KMS-11 (cell line): ENCODE results near the gene LARP6.

Experiments
- H2AFZ ChIP-seq: fragments of 200-600 bp; sonication (generic); 2 replicates; pipeline ENCODE4 v1.6.1; 2016; ENCODE audit warnings: antibody characterized with exemption, mixed run types, low read depth
- H3K27ac ChIP-seq: fragments of 200-600 bp; sonication (generic); 2 replicates; pipeline ENCODE4 v1.6.1; 2016; ENCODE audit warnings: mild to moderate bottlenecking, mixed run types
- H3K27me3 ChIP-seq: fragments of 200-600 bp; sonication (generic); 2 replicates; pipeline ENCODE4 v1.6.1; 2017; ENCODE audit warnings: mild to moderate bottlenecking, low read depth, mixed run types, moderate library complexity; ENCODE audit not compliant: insufficient read depth
- H3K36me3 ChIP-seq: fragments of 200-600 bp; sonication (generic); 2 replicates; pipeline ENCODE4 v1.6.1; 2017; ENCODE audit warnings: mild to moderate bottlenecking, mixed run types; ENCODE audit not compliant: insufficient read depth
- H3K4me1 ChIP-seq: fragments of 200-600 bp; sonication (generic); 2 replicates; pipeline ENCODE4 v1.6.1; 2016; ENCODE audit warnings: mild to moderate bottlenecking, low read depth, mixed run types; ENCODE audit not compliant: poor library complexity, severe bottlenecking
- H3K4me2 ChIP-seq: fragments of 200-600 bp; sonication (generic); 2 replicates; pipeline ENCODE4 v1.7.0; 2016; ENCODE audit warnings: mild to moderate bottlenecking, mixed run types
- H3K4me3 ChIP-seq: fragments of 200-600 bp; sonication (generic); IDR thresholded peaks from 2 replicates; pipeline ENCODE4 v1.6.1; 2017; ENCODE audit warnings: low read depth, low read length, mixed read lengths; ENCODE audit not compliant: insufficient read depth
- H3K79me2 ChIP-seq: fragments of 200-600 bp; sonication (generic); 2 replicates; pipeline ENCODE4 v1.6.1; 2016; ENCODE audit warnings: low read depth, mixed run types; ENCODE audit not compliant: insufficient read depth
- H3K9ac ChIP-seq: fragments of 200-600 bp; sonication (generic); 2 replicates; pipeline ENCODE4 v1.6.1; 2016; ENCODE audit warnings: mild to moderate bottlenecking, mixed run types
- H4K20me1 ChIP-seq: fragments of 200-600 bp; sonication (generic); 2 replicates; pipeline ENCODE4 v1.6.1; 2016; ENCODE audit warnings: mild to moderate bottlenecking, mixed run types; ENCODE audit not compliant: insufficient read depth
- TF ChIP-seq, protein P1 (sequence below): fragments of 200-600 bp; sonication (generic); conservative IDR thresholded peaks from 2 replicates; pipeline ENCODE4 v1.6.1; 2017; ENCODE audit warnings: low read depth, mild to moderate bottlenecking, antibody characterized with exemption, low read length, moderate library complexity, mixed read lengths

The LARP6 gene

DNA sequence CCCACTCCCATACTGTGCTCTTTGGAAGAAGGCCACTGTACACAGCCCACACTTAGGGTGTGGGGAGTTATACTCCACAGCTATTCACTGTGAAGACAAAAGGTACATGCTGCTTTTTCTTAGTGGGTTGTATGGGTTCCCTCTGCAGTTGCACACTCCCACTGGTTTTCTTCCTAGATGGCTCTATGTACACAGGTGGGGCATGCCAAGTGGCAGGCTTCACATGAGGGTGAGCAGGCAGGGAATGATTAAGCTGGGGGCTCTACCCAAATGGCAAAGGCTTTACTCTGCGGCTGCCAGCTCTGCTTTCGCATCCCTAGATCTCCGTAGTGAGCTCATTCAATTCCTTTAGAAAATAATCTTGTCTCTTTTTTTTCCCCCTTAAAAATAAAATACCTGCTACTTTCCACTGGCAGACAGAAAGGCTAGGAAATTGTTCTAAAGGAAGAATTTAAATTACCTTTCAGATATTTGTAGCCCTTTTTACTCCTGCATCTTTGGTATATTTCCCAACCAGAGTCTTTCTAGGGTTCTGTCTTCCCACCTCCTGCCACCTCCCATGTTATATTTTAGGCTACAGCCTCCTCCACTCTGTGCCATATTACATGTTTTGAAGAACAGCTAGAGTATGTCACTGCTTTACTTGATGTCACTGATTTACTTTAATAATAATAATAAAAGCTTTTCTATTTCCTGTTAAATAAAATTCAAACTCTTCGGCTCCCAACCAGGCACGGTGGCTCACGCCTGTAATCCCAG lies 8.2 kb downstream of the LARP6 start:
- TF ChIP-seq, protein P1, sequence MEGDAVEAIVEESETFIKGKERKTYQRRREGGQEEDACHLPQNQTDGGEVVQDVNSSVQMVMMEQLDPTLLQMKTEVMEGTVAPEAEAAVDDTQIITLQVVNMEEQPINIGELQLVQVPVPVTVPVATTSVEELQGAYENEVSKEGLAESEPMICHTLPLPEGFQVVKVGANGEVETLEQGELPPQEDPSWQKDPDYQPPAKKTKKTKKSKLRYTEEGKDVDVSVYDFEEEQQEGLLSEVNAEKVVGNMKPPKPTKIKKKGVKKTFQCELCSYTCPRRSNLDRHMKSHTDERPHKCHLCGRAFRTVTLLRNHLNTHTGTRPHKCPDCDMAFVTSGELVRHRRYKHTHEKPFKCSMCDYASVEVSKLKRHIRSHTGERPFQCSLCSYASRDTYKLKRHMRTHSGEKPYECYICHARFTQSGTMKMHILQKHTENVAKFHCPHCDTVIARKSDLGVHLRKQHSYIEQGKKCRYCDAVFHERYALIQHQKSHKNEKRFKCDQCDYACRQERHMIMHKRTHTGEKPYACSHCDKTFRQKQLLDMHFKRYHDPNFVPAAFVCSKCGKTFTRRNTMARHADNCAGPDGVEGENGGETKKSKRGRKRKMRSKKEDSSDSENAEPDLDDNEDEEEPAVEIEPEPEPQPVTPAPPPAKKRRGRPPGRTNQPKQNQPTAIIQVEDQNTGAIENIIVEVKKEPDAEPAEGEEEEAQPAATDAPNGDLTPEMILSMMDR: no peak
- Histone ChIP-seq H3K27me3 (no peaks in the 10 kb centered on the region), H3K9ac (no peak overlapping the region), H4K20me1 (no peaks in the 10 kb centered on the region), H3K36me3 (no peaks in the 10 kb centered on the region), H2AFZ (no peak overlapping the region), H3K27ac (no peak overlapping the region), H3K4me1 (no peaks in the 10 kb centered on the region), H3K79me2 (no peaks in the 10 kb centered on the region), H3K4me2 (no peak overlapping the region), H3K4me3 (no peak overlapping the region)

DNA sequence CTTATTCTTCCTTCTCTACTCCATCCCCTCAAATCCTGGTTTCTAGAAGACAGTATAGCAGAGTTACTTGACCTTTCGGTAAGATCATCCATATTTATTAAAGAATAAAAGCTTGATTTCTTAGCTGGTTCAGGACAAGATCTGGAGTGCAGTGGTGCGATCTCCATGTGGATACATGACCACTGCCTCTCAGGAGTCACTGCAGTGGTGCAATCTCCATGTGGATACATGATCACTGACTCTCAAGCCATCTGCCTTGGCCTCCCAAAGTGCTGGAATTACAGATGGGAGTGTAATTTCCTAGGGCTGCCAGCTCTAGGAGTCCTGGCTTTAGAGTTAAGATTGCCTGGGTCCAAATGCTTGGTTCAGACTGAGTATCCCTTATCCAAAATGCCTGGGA lies 16.5 kb downstream of the LARP6 start:
- TF ChIP-seq, protein P1: no peak
- no peak overlapping the region for H3K4me3 ChIP-seq
- H2AFZ ChIP-seq: no peak overlapping the region
- H3K79me2 ChIP-seq: no peaks in the 10 kb centered on the region
- H3K9ac ChIP-seq: no peak overlapping the region
- H3K4me2 ChIP-seq: no peak overlapping the region
- H4K20me1 ChIP-seq: no peaks in the 10 kb centered on the region
- H3K27me3 ChIP-seq: no peaks in the 10 kb centered on the region
- no peaks in the 10 kb centered on the region for H3K4me1 ChIP-seq
- H3K36me3 ChIP-seq: no peaks in the 10 kb centered on the region
- no peak overlapping the region for H3K27ac ChIP-seq

DNA sequence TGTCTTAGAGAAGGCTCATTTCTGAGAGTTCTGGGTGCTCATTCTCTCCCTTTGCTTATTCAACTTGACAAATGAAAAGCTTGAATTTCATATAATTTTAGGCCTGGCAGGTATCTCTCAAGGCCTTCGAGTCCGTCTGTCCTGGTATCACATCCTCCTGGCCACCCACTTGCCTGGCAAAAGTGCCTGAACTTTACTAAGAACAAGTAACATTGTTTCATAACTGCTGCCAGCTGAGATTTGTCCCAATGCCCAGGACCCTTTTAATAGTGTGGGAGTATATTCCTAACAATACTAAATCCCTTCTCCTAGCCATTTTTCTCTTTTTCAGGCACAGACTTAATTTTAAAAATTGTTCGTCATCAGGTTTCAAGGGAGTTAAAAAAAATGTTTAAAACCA lies 18.1 kb downstream of the LARP6 start:
- H3K9ac ChIP-seq: no peak overlapping the region
- H3K27me3 ChIP-seq: no peaks in the 10 kb centered on the region
- H4K20me1 ChIP-seq: no peaks in the 10 kb centered on the region
- no peaks in the 10 kb centered on the region for H3K4me1 ChIP-seq
- H3K27ac ChIP-seq: no peak overlapping the region
- no peak overlapping the region for H3K4me2 ChIP-seq
- TF ChIP-seq, protein P1: no peak
- no peak overlapping the region for H2AFZ ChIP-seq
- H3K36me3 ChIP-seq: no peaks in the 10 kb centered on the region
- H3K79me2 ChIP-seq: no peaks in the 10 kb centered on the region
- no peak overlapping the region for H3K4me3 ChIP-seq

DNA sequence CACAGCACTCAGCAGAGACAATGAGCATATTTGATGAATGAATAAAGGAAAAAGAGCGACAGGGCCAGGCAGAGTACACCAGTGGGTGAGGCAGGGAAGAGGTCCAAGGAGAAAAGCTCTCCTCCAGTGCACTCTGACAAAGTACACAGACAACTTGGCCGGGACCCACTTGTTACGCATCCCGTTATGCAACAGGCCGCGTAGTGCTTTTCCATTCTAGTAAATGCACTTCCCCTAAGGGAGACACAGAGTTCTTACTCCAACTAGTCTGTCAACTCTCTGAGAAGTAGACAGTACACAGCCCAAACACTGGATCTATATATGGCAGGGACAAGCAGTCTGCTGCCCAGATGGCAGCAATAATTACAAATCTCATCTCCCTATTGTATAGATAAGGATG lies 18.5 kb downstream of the LARP6 start:
- no peak overlapping the region for H3K9ac ChIP-seq
- H4K20me1 ChIP-seq: no peaks in the 10 kb centered on the region
- H3K27me3 ChIP-seq: no peaks in the 10 kb centered on the region
- H3K79me2 ChIP-seq: no peaks in the 10 kb centered on the region
- H3K27ac ChIP-seq: no peak overlapping the region
- H3K36me3 ChIP-seq: no peaks in the 10 kb centered on the region
- no peak overlapping the region for H2AFZ ChIP-seq
- H3K4me3 ChIP-seq: no peak overlapping the region
- TF ChIP-seq, protein P1: no peak
- H3K4me1 ChIP-seq: no peaks in the 10 kb centered on the region
- no peak overlapping the region for H3K4me2 ChIP-seq
